Measurements from ENCODE around the gene HACD2. TPM values are rescaled to one million over a fixed set of nuclear protein-coding genes. Genes with fewer than 3 reads are reported as not detected.

HACD2 gene
- polyA plus RNA-seq, 3 donors = 12.9 to 17.1 (median 15.1) TPM

DNA sequence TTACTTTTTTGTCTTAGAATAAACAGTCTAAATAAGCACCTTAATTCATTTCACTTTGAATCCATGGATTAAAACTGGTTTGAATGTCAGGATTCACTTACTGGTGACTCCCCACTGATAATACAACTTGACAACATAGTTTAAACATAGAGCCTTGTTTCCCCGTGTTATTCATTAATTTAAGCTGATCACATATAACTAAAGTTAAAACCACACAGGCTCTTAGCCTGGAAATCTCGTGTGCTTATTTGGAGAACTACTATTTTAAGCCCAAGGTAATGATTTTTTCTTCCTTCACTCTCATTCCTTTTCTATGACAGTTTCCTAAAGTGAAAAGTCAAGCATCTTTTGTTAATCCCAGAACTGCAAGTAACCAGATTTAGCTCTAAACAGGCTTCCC is 64.2 kb downstream of the HACD2 start:
- TF ChIP-seq, protein P1, sequence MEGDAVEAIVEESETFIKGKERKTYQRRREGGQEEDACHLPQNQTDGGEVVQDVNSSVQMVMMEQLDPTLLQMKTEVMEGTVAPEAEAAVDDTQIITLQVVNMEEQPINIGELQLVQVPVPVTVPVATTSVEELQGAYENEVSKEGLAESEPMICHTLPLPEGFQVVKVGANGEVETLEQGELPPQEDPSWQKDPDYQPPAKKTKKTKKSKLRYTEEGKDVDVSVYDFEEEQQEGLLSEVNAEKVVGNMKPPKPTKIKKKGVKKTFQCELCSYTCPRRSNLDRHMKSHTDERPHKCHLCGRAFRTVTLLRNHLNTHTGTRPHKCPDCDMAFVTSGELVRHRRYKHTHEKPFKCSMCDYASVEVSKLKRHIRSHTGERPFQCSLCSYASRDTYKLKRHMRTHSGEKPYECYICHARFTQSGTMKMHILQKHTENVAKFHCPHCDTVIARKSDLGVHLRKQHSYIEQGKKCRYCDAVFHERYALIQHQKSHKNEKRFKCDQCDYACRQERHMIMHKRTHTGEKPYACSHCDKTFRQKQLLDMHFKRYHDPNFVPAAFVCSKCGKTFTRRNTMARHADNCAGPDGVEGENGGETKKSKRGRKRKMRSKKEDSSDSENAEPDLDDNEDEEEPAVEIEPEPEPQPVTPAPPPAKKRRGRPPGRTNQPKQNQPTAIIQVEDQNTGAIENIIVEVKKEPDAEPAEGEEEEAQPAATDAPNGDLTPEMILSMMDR (IDR thresholded peaks at IDR 0.05) = no peak
- H3K27me3 Mint-ChIP-seq (ENCODE audit: low read depth in 3 of 3) = peaks cover 0 to 1% (median 0%) of the 10 kb centered on the region in 3 donors
- Histone ChIP-seq H3K79me2 (ENCODE audit: insufficient read depth, low read length) (no peaks in the 10 kb centered on the region), H4K20me1 (ENCODE audit: insufficient read depth, low read length) (peaks cover 3% of the 10 kb centered on the region), H3K4me1 (ENCODE audit: control insufficient read depth in 1 of 2, insufficient read depth in 2 of 2, low read length in 2 of 2) (peaks cover 13 to 14% of the 10 kb centered on the region in 2 donors), H3K4me3 (replicated peaks in 1 of 3; ENCODE audit: low read depth in 2 of 3, low read length in 3 of 3) (no peak overlapping the region), H3K36me3 (replicated peaks in 1 of 2; ENCODE audit: control insufficient read depth in 1 of 2, insufficient read depth in 2 of 2, low read length in 2 of 2) (peaks cover 2 to 15% of the 10 kb centered on the region in 2 donors), H3K9me3 (replicated peaks in 1 of 2; ENCODE audit: control insufficient read depth in 1 of 2, insufficient read depth in 1 of 2, low read length in 2 of 2) (no peaks in the 10 kb centered on the region), H3K27me3 (ENCODE audit: control insufficient read depth in 2 of 2, insufficient read depth in 2 of 2, low read length in 2 of 2) (no peaks in the 10 kb centered on the region), H3K27ac (ENCODE audit: low read depth in 1 of 2, low read length in 2 of 2) (no peak overlapping the region), H3K9ac (ENCODE audit: insufficient read depth, low read length, poor library complexity, severe bottlenecking) (no peak overlapping the region), H2AFZ (ENCODE audit: insufficient read depth, low read depth, low read length, poor library complexity, severe bottlenecking) (no peak overlapping the region), H3K4me2 (replicated peaks; ENCODE audit: extremely low read depth, low read length, poor library complexity, severe bottlenecking) (no peak overlapping the region)
- H3K4me3 Mint-ChIP-seq = no peak overlapping the region
- H3K4me1 Mint-ChIP-seq = peaks cover 28% of the 10 kb centered on the region
- intact Hi-C loops (cut with micrococcal nuclease) = no loop called here
- WGBS (ENCODE audit: insufficient coverage) = no CpG with 5 or more reads among the region's 2 CpGs
- H3K36me3 Mint-ChIP-seq = peaks cover 26 to 32% of the 10 kb centered on the region in 2 donors
- no peak overlapping the region for H3K27ac Mint-ChIP-seq
- DNase-seq = no peak
- H3K9me3 Mint-ChIP-seq = no peaks in the 10 kb centered on the region

DNA sequence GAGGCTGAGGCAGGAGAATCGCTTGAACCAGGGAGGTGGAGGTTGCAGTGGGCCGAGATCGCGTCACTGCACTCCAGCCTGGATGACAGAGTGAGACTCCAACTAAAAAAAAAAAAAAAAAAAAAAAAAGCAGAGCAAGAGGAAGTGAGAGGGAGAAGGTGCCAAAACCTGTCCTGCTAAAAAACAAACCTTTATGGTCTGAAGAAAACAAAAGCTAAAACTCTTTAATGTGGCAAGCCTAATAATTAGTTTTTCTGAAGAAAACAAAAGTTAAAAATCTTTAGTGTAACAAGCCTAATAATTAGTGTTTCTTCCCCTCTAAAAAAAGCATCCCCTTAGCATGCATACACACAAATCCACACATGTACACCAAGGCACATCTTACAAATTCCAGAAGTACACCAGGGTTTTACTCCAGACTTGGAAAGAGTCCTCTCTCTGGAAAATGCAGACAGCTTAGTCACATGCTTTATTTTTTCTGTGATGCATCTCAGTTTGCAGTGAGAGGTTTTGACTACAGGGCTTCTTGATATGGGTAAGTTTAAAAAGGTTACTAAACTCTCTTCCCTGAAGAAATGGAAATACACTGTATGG is 65.9 kb downstream of the HACD2 start:
- Histone ChIP-seq H3K27me3 (ENCODE audit: control insufficient read depth in 2 of 2, insufficient read depth in 2 of 2, low read length in 2 of 2) (no peaks in the 10 kb centered on the region), H3K4me2 (replicated peaks; ENCODE audit: extremely low read depth, low read length, poor library complexity, severe bottlenecking) (no peak overlapping the region), H4K20me1 (ENCODE audit: insufficient read depth, low read length) (peaks cover 3% of the 10 kb centered on the region), H3K4me3 (replicated peaks in 1 of 3; ENCODE audit: low read depth in 2 of 3, low read length in 3 of 3) (no peak overlapping the region), H3K9ac (ENCODE audit: insufficient read depth, low read length, poor library complexity, severe bottlenecking) (no peak overlapping the region), H3K27ac (ENCODE audit: low read depth in 1 of 2, low read length in 2 of 2) (no peak overlapping the region), H3K4me1 (ENCODE audit: control insufficient read depth in 1 of 2, insufficient read depth in 2 of 2, low read length in 2 of 2) (peaks cover 13 to 14% of the 10 kb centered on the region in 2 donors), H3K9me3 (replicated peaks in 1 of 2; ENCODE audit: control insufficient read depth in 1 of 2, insufficient read depth in 1 of 2, low read length in 2 of 2) (no peaks in the 10 kb centered on the region), H2AFZ (ENCODE audit: insufficient read depth, low read depth, low read length, poor library complexity, severe bottlenecking) (no peak overlapping the region), H3K36me3 (replicated peaks in 1 of 2; ENCODE audit: control insufficient read depth in 1 of 2, insufficient read depth in 2 of 2, low read length in 2 of 2) (peaks cover 0 to 8% of the 10 kb centered on the region in 2 donors), H3K79me2 (ENCODE audit: insufficient read depth, low read length) (no peaks in the 10 kb centered on the region)
- Mint-ChIP-seq H3K36me3 (peaks cover 18 to 32% of the 10 kb centered on the region in 2 donors), H3K27me3 (ENCODE audit: low read depth in 3 of 3) (no peaks in the 10 kb centered on the region), H3K27ac (no peak overlapping the region), H3K4me1 (peaks cover 24% of the 10 kb centered on the region), H3K9me3 (no peaks in the 10 kb centered on the region), H3K4me3 (no peak overlapping the region)
- intact Hi-C loops (cut with micrococcal nuclease) = no loop called here
- no peak for DNase-seq
- TF ChIP-seq, protein P1 (IDR thresholded peaks at IDR 0.05) = no peak
- no CpG with 5 or more reads among the region's 4 CpGs for WGBS (ENCODE audit: insufficient coverage)

Data from CD14-positive monocyte (primary cell).